CD4-positive, alpha-beta T cell treated with Interleukin-4 for 1 hour (primary cell): ENCODE data around the gene SORL1.

Experiments used
- DNase-seq, 2 donors: peaks; one replicate each; pipeline ENCODE4 v3.0.0-alpha.2; 2020 to 2022

SORL1 gene

DNA sequence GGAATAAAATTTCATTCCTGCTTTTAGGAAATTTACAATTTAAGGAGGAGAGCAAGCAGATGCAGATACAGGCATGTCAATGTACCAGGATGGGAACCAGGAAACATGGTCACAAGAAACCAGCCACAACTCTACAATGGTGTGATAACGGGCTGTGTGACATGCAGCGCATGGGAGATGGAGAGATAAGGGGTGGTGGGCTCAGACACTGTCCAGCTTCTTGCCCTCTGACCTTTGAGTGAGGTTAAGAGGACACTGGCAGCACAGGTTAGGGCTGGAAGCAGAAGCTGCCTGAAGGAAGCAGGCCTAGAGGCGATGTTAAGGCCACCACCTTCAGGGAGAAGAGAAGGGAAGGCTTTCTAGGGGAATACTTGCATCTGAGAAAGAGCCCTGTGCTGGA lies 3.0 kb downstream of the SORL1 start:
- DNase-seq: no peak

DNA sequence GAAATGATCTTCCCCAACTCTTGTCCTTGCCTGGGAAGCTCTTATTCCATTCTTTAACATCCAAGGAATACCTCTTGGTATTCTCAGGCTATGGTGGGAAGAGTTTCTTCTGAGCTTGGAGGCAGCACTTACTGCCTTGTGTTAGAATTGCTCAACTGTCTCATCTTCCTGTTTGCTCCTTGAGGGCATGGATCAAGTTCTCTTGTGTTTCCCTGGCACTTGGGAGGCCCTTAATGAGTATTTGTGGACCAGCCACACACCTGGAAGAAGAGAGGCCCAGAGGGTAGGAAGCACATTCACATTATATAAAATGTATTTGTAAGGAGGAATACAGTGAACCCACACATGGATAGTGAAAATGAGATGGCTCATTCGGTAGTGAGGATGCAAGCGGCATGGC lies 4.0 kb downstream of the SORL1 start:
- DNase-seq: no peak

DNA sequence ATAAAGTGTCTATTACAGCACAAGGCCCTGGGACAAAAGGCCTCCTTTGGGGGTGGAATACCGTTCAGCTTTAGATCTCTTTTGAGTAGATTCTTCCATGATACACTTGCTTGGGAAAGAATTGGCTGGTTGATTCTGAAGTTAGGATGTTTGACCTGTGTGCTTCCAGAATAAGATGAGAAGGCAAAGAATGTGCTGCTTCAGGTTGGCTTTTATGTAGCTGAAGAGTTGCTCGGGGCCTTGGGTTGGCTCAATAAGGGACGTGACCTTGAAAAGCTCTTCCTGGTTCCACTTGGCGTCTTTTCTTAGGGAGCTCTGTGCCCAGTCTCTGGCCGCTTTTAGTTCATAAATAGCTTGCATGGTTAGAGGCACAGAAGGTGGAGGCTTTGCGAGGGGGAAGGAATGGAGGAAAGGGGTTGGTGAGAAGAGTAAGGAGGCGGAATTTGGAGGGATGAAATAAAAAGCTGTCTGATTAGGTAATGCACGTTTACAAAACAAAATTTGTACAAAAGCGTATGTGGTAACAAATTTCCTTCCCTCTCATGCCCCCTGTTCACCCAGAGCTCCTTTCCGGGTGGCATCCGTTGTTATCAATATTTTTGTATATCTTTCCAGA lies 4.8 kb downstream of the SORL1 start:
- no peak for DNase-seq

DNA sequence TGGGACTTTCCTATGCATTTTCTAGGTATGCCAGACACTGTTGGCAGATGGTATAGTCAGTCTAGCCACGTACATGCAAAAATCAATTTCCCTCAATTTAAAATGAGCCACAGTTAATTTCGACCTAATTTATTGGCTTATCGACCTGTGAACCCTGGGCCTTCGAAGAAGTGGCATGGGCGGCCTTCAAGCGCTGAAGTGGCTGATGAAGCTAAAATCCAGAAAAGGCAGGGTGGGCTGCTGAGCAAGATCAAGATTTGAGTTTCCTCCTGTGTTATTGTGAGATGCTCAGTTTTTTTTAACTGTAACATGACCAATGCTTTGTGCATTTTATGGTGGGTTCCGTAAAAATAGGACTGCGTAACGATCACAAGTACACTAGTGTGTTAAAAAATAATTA lies 6.4 kb downstream of the SORL1 start:
- no peak for DNase-seq

DNA sequence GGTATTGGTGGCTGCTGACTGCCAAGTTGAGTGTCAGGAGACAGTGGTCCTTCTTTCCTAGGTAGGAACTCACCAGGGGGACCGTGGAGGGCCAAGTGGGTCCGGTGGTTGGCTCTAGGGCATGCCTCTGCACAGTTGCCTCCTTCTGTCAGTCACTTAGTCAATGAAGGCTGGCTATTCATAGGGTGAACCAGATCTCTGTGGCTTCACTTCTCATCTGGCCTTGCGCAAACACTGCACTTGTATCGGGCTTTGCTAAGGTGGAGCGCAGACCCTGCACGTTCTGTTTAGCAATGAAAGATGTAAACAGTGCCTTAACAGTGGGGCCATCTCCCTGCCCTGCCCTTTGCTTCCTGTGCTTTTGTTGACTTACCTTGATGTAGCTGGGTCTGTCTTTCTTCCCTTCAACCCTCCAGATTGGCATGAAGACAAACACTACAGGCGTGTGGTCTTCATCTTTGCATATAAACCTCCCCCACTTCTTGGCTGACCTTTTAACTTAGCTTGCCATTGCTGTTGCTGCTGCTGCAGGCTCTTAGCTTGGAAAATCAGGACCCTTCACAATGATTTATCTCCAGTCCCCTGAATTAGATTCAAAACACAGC lies 7.4 kb downstream of the SORL1 start:
- peak in 1 of 2 donors; percentile 53 for DNase-seq

DNA sequence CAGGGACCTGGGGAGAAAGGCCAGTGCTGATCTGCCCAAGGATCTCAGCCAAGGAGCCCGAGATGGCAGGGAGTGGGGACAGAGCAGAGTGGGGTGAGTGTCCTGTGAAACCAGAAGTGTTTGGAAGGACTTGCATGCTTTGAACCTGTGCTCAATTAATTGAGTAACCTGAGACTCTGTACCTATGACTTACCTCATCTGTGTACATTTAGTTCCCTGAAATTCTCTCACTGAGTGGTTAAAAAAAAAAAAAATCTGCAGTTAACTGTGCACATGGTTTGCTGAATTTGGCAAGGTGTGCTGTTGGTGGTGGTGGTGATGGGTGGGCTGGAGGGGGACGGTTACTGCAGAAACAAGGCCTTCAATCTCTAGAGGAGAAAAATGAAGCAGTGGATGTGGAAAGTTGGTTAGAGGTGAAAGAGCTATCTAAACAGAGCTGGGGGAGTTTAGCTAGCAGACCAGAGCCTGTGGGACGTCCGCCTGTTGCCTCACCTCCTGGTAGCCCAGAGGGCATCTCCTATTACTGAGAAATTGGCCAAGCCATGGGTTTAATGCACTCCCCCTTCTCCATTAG lies 8.9 kb downstream of the SORL1 start:
- DNase-seq: no peak

DNA sequence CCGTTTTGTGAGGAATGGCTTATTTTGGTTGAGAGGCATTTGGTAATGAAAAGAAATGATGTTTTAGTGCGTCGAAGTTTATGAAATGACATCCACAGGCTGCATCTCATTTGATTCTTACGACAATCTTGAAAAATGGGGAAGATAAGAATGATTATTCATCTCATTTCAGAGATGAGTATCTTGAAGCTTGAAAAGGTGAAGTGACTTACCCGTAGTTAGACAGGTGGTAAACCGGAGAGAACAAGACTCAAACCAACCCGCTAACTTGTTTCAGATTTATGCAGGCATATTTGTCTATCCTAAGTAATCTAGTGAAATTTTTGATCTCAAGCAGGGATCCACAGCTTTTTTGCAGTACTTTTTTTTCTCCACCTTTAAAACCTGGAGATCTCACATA lies 9.7 kb downstream of the SORL1 start:
- no peak for DNase-seq

DNA sequence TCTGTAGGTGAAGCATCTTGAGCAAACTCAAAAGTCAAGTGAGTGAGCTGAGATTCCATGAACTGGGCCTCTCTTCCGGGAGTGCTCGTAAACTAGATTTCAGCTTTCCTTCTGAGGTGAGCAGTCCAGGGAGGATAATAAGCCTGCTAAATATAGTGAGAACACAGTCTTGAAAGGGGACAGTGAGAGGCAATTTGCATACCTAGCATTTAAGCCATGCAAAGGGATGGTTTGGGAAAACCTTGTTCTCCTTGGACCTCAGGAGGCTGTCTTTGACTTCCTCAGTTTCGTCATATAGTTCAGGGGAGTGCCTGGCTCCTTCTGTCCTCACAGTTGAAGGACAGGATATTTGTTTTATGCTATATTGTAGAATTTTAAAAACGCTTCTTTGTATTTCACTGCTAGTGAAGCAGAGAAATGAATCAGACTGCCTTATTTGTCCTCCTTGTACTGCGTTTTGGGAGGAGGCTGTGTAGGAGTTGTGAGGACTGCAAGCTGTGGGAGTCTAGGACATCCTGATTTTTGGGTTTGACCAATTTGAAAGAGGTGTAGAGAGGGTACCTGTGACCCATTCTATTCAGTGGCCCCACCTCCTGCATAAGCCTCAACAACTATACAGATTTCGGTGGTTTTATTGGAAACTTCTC lies 11.7 kb downstream of the SORL1 start:
- no peak for DNase-seq

DNA sequence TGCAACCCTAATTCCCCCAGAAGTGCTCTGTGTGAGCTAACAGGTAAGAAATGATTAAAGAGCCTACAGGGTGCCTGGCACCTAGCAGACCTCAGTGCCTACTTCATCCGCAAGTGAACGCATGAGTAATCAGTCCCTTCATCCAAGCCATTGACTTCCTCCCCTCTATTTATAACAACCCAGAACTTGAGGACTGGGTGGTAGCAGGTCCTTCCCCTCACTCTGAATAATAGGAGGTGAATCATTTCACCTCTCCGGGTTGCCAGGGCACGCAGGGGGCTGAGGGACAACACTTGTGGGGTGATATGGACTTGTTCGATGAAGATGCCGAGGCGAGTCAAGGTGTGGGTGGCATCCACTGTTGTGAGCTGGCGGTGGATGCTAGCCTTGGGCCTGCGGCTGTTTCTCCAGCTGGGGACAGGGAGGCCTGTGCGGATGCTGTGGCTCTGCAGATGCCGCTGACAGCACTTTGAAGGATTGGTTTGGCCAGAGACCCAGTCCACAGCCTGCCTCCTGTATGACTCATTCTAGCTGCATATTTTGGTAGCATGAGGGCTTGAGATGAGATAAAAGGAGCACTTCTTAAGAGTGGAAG lies 12.3 kb downstream of the SORL1 start:
- DNase-seq: peak; percentile 63 to 71

DNA sequence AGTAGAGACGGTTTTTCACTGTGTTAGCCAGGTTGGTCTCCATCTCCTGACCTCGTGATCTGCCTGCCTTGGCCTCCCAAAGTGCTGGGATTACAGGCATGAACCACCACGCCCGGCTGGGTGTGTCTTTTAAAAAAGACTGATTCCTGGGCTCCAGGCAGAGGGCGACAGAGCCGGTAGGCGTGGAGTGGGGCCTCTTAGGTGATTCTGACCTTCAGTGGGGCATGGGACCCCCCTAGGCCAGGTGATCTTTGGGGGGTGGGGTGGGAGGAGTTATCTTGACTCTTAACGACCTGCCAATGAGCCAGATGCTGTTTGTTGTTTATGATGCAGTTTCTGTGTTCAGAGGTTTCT lies 13.6 kb downstream of the SORL1 start:
- DNase-seq: no peak

DNA sequence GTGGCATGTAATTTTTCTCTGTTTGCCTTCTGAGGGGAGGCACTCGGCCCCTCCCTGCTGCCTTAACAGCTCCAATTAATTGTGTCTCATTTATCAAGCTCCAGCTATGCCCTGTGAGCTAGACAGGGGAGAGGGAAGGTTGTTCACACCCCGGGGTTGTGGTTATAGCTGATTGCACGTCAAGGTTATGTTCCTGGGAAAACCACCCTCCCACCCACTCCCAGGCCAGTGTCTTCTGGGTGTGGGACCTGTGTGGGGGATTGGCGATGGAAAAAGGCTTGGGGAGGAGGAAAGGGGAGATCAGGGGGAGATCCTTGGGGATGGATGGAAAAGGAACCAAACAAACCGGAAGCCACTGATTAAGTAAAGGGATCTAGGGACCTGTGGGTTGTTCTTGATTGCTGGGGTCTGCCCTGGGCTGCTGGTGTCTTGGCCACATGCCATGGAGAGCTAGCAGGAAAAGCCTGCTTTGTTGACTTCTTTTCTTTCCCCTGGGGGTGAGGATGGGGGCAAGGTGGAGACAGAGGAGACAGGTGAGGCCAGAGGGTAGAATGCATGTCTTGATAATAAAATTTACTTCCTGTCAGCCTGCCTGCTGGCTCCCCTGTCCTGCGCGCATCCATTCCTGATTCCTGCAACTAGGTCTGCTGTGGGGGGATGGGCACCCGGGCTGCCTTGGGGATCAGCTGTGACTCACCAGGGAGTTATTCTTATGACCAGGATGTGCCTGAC lies 14.1 kb downstream of the SORL1 start:
- DNase-seq: peak; percentile 66 to 71

DNA sequence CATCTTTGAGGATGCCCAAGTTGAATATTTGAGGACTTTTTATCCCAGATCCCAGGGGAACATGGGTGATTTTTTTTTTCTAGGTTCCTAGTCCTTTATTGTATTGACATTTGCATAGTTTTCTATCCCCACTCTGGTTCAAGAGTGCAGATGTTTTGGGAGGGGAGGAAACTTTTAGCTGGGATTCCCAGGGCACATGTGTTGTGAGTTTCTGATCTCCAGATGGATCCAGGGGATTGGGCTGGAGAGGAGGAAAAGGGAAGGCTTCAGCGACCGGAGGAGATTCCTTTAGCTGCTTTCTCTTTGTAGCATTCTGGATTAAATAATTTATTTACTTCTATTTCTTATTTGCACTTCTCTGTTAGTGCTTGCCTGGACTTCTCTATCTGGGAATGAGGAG lies 15.4 kb downstream of the SORL1 start:
- no peak for DNase-seq

DNA sequence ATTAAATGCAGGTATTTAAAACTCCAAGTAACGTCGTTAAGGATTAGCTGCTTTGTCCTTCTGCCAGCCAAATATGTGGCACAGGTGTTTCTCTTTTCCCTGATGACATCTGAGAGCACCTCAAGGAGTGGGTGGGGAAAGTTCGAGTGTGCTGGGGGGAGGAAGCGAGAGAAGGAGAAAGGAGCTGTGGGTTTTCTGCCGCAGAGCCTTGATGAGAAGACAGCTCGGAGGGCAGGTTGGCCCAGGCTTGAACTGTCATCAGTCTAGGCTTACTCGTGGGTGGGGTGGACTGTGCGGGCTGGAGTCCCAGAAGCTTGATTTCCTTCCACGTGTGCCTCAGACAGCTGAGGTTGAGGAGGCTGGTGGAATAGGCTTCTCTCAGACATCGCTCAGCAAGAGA lies 15.9 kb downstream of the SORL1 start:
- DNase-seq: peak; percentile 78

DNA sequence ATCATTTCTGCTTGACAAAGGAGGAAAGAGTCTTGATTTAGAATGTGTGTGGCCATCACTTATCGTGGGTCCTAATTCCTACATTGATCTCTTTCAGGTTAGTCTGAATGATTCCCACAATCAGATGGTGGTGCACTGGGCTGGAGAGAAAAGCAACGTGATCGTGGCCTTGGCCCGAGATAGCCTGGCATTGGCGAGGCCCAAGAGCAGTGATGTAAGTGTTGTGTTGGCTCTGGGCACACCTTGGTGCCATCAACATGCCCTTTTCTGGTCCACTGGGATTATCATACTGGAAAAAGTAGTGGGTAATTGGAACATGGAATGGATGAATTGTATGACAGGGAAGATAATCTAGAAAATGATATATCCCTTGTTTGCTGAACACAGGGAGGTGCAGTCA lies 17.8 kb downstream of the SORL1 start:
- DNase-seq: no peak

DNA sequence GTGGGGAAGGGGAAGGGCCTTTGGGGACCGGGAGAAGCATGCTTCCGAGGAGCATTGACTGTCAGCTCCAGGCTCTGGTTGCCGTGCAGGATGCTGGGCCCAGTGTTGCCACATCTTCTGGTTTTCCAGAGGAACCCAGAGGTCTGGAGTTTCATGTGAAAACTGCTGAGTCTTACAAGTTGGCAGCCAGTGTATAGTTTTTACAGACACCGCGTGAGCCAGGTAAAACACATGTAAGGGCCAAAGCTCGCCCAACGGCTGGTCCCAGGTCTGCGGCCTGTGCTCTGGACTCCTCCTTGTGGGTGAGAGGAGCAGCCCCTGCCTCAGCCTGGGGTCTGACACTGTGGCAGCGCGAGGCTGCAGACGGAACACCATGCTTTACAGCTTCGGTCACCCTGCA lies 19.1 kb downstream of the SORL1 start:
- DNase-seq: no peak

DNA sequence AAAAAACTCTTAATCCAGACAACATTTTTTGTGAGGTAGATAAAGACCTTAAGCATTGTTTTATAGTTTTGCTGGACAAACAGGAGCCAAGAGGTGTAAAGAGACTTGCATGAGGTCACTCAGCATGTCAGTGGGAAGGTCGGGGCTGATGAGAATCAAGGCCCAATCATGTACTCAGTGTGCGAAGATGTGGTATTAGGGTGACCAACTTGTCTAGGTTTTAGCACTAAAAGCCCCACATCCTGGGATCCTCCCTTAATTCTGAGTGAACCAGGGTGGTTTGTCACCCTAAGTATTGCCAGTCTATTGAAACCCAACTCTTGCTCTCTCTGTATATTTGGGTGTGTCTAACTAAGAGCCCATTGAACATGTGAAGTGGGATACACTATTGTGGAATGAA lies 20.2 kb downstream of the SORL1 start:
- peak in 1 of 2 donors; percentile 46 for DNase-seq

DNA sequence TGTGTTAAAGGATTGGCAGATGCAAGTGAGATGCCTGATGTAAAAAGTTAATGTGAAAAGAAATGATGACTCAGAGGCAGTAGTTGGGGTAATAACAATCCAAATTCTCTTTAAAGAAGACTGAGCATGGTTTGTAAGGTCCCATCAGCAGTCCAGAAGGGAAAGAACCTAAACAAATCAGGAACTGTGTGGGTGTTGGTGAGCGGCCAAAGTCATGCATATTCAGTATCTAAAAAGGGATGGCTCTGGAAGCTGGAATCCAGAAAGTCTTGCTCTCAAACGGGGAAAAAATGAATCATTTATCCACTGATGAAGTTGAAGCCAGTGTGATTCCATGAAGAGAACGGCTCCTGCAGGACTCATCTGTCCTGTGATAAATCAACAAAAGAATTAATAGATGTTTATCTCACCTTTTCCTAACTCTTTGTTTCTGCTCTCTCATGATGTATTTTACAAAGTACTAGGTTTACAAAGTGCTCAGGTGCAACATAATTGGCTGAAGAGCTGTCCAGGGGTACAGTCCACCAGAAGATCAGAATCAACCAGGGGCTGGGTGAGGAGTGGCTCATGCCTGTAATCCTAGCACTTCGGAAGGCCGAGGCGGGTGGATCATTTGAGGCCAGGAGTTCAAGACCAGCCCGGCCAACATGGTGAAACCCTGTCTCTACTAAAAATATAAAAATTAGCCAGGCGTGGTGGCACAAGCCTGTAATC lies 21.1 kb downstream of the SORL1 start:
- no peak for DNase-seq

DNA sequence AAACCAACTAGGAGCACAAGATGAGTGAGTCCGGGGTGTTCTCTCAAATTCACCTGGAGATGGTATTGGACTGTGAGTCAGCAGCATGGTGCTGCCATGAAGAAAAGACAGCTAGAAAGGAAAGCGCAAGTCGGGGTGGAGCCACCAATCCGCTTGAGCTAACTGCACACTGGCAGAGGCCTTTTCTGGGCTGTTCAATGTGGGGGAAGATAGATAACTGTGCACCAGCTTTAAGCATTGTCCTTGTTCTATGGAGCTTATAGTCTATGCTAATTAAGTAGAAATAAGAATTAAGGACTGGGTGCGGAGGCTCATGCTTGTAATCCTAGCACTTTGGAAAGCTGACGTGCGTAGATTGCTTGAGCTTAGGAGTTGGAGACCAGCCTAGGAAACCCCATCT lies 22.6 kb downstream of the SORL1 start:
- DNase-seq: no peak

DNA sequence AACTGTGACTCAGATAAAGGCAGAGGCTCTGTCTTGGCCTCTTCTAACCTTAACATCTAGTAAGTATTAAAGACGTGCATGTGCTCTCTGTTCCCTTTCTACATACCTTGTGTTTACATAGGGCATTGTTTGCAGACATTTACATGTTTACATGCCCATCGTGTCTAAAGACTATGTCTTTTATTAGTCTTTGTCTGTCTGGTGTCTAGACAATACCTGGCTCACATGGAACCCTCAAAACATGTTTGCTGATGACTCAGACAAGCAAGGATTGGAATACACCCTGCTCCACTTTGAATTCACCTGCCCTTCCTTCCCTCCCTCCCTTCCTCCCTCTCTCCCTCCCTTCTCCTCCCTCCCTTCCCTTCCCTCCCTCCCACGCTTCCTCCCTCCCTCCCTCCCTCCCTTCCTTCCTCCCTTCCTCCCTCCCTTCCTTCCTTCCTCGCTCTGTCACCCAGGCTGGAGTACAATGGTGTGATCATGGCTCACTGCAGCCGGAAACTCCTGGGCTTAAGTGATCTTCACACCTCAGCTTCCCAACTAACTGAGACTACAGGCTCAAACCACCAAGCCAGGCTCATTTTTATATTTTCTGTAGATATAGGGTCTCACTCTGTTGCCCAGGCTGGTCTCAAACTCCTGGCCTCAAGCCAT lies 24.4 kb downstream of the SORL1 start:
- DNase-seq: no peak

DNA sequence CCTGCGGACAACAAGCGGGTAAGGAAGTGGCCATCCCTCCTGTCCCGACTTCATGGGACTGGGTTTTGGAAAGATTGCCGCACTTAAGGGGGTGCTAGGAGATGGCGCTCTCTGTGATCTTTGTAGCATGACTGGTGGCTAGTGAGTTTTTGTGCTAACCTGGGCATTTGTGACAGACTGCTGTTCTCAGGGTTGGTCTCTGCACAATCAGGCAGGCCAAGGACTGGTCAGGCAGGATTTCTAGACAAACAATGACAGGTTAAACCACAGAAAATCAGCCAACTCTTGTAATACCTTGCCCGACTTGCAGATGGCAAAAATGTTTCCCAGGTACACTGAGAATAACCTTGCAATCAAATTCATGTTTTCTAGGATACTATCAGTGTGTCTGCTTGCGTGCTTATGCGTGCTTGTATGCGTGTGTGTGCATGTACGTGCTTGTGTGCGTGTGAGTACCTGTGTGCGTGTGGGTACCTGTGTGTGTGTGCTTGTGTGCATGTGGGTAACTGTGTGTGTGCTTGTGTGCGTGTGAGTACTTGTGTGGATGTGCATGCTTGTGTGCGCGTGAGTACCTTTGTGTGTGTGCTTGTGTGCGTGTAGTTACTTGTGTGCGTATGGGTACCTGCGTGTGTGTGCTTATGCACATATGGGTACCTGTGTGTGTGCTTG lies 26.2 kb downstream of the SORL1 start:
- DNase-seq: no peak

DNA sequence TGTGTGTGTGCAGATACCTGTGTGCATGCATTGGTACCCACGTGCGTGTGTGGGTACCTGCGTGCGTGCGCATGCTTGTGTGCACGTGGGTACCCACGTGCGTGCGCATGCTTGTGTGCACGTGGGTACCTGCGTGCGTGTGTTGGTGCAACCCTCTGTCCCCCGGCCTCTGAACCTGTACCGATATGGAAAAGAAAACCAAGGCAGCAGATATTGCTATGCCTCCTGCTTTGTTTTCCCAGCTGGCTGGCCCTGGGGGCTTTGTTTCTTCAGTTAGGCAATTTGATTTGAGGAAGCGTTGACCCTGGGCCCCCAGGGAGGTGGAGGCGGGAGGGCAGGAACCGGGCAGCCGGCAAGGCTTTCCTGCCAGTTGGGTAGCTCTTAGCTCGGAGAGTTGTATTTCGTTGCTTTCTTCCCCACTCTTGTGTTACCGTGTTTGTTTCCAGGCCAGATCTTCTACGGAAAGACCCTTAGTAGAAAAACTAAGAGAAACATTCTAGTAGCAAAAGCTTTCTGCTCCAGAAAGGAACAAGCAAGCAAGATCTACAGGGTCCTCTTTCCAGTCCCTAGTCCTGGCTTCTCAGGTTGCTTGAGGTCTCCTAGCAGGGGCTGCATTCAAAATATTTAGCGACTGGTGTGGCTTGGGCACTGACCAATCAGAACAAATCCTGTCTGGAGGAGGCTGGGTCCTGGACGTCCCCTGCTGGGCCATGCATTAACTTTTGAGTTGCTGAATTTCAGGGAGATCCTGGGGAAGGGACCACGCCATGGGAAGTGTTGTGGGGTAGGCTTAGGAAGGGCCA lies 27.0 kb downstream of the SORL1 start:
- no peak for DNase-seq
